HTR-8/SVneo (cell line): ENCODE data around the gene MRGPRD.

ENCODE experiments used
- DNase-seq: peaks from one replicate; pipeline ENCODE4 v3.0.0; 2011; ENCODE audit warnings: low spot score, mixed read lengths; ENCODE audit not compliant: insufficient read length
- FAIRE-seq: peaks from 2 replicates; lab custom pipeline; 2011; peaks lifted over from hg19 to GRCh38; lab: Jason Lieb, UNC

Gene MRGPRD

GRCh38 chr11:68996376-68997123, 15.8 kb upstream of the MRGPRD start:
- FAIRE-seq, result no peak

GRCh38 chr11:68994894-68995285, 14.1 kb upstream of the MRGPRD start:
- DNase-seq, result no peak
- no peak for FAIRE-seq

More at GRCh38 chr11:68996376-68997123, 15.8 kb upstream of the MRGPRD start:
- no peak for DNase-seq

GRCh38 chr11:68994161-68994893, 13.5 kb upstream of the MRGPRD start:
- no peak for DNase-seq

GRCh38 chr11:68993546-68993945, 12.8 kb upstream of the MRGPRD start:
- FAIRE-seq (no peak), DNase-seq (no peak)

More at GRCh38 chr11:68994161-68994893, 13.5 kb upstream of the MRGPRD start:
- FAIRE-seq, result no peak

GRCh38 chr11:68992743-68993255, 12.0 kb upstream of the MRGPRD start:
- peak; percentile 38 for FAIRE-seq
- no peak for DNase-seq

- DNase-seq (no peak), FAIRE-seq (peak; percentile 31)
Measured at GRCh38 chr11:68990995-68991780, 10.4 kb upstream of the MRGPRD start.

GRCh38 chr11:68989936-68990606, 9.3 kb upstream of the MRGPRD start:
- no peak for DNase-seq
- no peak for FAIRE-seq

- FAIRE-seq (no peak), DNase-seq (no peak)
Measured at GRCh38 chr11:68988491-68988890, 7.7 kb upstream of the MRGPRD start.

- DNase-seq (no peak), FAIRE-seq (peak; percentile 9)
Measured at GRCh38 chr11:68987211-68987610, 6.4 kb upstream of the MRGPRD start.

GRCh38 chr11:68983801-68984200, 3.0 kb upstream of the MRGPRD start:
- no peak for DNase-seq
- no peak for FAIRE-seq

- no peak for FAIRE-seq
- no peak for DNase-seq
Measured at GRCh38 chr11:68982134-68982533, 1.3 kb upstream of the MRGPRD start.

GRCh38 chr11:68979931-68980775, 633 bp downstream of the MRGPRD start:
- FAIRE-seq, result no peak
- DNase-seq, result no peak

GRCh38 chr11:68978931-68979594, 1.7 kb downstream of the MRGPRD start:
- DNase-seq, result no peak
- FAIRE-seq, result no peak

GRCh38 chr11:68978626-68978930, 2.2 kb downstream of the MRGPRD start:
- no peak for FAIRE-seq

GRCh38 chr11:68977781-68978625, 2.8 kb downstream of the MRGPRD start:
- DNase-seq (no peak), FAIRE-seq (no peak)

More at GRCh38 chr11:68978626-68978930, 2.2 kb downstream of the MRGPRD start:
- DNase-seq, result no peak

GRCh38 chr11:68976563-68976962, 4.2 kb downstream of the MRGPRD start:
- FAIRE-seq (no peak), DNase-seq (no peak)

GRCh38 chr11:68976095-68976494, 4.7 kb downstream of the MRGPRD start:
- FAIRE-seq (no peak), DNase-seq (no peak)
